Measurements from ENCODE around the gene STK26.

DNA sequence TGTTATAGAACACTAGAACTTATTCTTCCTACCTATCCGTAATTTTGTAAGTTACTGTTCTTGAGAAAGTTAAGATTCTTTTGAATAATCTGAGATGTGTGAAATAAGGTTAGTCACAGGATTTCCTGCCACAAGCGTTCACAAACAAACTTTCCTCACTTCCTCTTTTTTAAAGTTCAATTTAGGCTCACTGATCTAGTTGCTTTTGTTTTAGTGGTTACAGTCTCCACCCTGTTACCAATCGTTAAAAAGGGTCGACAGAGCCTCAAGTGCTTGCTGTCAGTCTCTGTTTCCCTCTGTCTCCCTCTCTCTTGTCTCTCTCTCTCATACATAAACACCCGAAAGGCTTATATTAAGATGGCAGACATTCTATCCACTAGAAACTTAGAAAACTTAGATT lies 35.9 kb upstream of the STK26 start:
- TF ChIP-seq POLR2A (IDR thresholded peaks at IDR 0.05; ENCODE audit: low read depth, low read length) = no peak
- TF ChIP-seq, protein P1, sequence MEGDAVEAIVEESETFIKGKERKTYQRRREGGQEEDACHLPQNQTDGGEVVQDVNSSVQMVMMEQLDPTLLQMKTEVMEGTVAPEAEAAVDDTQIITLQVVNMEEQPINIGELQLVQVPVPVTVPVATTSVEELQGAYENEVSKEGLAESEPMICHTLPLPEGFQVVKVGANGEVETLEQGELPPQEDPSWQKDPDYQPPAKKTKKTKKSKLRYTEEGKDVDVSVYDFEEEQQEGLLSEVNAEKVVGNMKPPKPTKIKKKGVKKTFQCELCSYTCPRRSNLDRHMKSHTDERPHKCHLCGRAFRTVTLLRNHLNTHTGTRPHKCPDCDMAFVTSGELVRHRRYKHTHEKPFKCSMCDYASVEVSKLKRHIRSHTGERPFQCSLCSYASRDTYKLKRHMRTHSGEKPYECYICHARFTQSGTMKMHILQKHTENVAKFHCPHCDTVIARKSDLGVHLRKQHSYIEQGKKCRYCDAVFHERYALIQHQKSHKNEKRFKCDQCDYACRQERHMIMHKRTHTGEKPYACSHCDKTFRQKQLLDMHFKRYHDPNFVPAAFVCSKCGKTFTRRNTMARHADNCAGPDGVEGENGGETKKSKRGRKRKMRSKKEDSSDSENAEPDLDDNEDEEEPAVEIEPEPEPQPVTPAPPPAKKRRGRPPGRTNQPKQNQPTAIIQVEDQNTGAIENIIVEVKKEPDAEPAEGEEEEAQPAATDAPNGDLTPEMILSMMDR (IDR thresholded peaks at IDR 0.05; ENCODE audit: extremely low read depth in 1 of 2, insufficient read depth in 1 of 2, low read depth in 1 of 2, low read length in 2 of 2) = no peak
- no peak for TF ChIP-seq POLR2AphosphoS5 (IDR thresholded peaks at IDR 0.05; ENCODE audit: insufficient read depth, low read depth, low read length)

All from endothelial cell of umbilical vein (primary cell).